Measurements from ENCODE around the gene ETV5. TPM values are rescaled to one million over a fixed set of nuclear protein-coding genes. Genes with fewer than 3 reads are reported as not detected.

ETV5 gene
- polyA plus RNA-seq, 3 donors = 0.07 to 1.2 (median 0.88) TPM

DNA sequence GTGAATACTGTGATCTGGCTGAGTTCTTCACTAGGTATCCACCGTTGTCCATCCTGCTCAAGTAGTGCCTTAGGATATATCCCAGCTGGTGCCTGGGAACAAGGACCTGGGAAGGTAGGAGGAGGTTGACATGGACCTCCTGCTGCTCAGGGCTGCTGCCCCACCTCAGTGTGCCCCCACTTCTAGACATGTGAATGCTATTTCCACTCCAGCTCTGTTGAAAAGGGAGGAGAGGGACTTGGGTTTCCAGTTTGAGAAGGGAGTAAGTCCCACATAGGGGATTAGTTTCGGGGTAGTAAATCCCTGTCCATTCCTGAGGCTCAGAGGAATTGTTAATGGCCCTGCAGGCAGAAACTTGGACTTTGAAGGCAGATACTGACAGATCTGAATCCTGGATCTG lies 32.9 kb upstream of the ETV5 start:
- TF ChIP-seq, protein P1, sequence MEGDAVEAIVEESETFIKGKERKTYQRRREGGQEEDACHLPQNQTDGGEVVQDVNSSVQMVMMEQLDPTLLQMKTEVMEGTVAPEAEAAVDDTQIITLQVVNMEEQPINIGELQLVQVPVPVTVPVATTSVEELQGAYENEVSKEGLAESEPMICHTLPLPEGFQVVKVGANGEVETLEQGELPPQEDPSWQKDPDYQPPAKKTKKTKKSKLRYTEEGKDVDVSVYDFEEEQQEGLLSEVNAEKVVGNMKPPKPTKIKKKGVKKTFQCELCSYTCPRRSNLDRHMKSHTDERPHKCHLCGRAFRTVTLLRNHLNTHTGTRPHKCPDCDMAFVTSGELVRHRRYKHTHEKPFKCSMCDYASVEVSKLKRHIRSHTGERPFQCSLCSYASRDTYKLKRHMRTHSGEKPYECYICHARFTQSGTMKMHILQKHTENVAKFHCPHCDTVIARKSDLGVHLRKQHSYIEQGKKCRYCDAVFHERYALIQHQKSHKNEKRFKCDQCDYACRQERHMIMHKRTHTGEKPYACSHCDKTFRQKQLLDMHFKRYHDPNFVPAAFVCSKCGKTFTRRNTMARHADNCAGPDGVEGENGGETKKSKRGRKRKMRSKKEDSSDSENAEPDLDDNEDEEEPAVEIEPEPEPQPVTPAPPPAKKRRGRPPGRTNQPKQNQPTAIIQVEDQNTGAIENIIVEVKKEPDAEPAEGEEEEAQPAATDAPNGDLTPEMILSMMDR (IDR thresholded peaks at IDR 0.05) = no peak
- peaks cover 2% of the 10 kb centered on the region for H4K20me1 ChIP-seq (ENCODE audit: insufficient read depth, low read length)
- no peak overlapping the region for H3K9ac ChIP-seq (ENCODE audit: insufficient read depth, low read length, poor library complexity, severe bottlenecking)
- H3K36me3 Mint-ChIP-seq = peaks cover 17 to 20% of the 10 kb centered on the region in 2 donors
- no peaks in the 10 kb centered on the region for H3K9me3 ChIP-seq (replicated peaks in 1 of 2; ENCODE audit: control insufficient read depth in 1 of 2, insufficient read depth in 1 of 2, low read length in 2 of 2)
- no peaks in the 10 kb centered on the region for H3K36me3 ChIP-seq (replicated peaks in 1 of 2; ENCODE audit: control insufficient read depth in 1 of 2, insufficient read depth in 2 of 2, low read length in 2 of 2)
- 90% methylated on average over 1 of the region's 2 CpGs for WGBS (ENCODE audit: insufficient coverage)
- no peaks in the 10 kb centered on the region for H3K79me2 ChIP-seq (ENCODE audit: insufficient read depth, low read length)
- H3K27me3 ChIP-seq (ENCODE audit: control insufficient read depth in 2 of 2, insufficient read depth in 2 of 2, low read length in 2 of 2) = no peaks in the 10 kb centered on the region
- intact Hi-C loops (cut with micrococcal nuclease) = no loop called here
- H3K4me1 Mint-ChIP-seq = peaks cover 8% of the 10 kb centered on the region
- H3K4me3 Mint-ChIP-seq = no peak overlapping the region
- H3K4me2 ChIP-seq (replicated peaks; ENCODE audit: extremely low read depth, low read length, poor library complexity, severe bottlenecking) = no peak overlapping the region
- H3K27ac Mint-ChIP-seq = no peak overlapping the region
- no peak overlapping the region for H2AFZ ChIP-seq (ENCODE audit: insufficient read depth, low read depth, low read length, poor library complexity, severe bottlenecking)
- H3K9me3 Mint-ChIP-seq = no peaks in the 10 kb centered on the region
- H3K27me3 Mint-ChIP-seq (ENCODE audit: low read depth in 3 of 3) = peaks cover 2 to 7% (median 5%) of the 10 kb centered on the region in 3 donors
- no peaks in the 10 kb centered on the region for H3K4me1 ChIP-seq (ENCODE audit: control insufficient read depth in 1 of 2, insufficient read depth in 2 of 2, low read length in 2 of 2)
- H3K27ac ChIP-seq (ENCODE audit: low read depth in 1 of 2, low read length in 2 of 2) = no peak overlapping the region
- H3K4me3 ChIP-seq (replicated peaks in 1 of 3; ENCODE audit: low read depth in 2 of 3, low read length in 3 of 3) = no peak overlapping the region
- DNase-seq = no peak

DNA sequence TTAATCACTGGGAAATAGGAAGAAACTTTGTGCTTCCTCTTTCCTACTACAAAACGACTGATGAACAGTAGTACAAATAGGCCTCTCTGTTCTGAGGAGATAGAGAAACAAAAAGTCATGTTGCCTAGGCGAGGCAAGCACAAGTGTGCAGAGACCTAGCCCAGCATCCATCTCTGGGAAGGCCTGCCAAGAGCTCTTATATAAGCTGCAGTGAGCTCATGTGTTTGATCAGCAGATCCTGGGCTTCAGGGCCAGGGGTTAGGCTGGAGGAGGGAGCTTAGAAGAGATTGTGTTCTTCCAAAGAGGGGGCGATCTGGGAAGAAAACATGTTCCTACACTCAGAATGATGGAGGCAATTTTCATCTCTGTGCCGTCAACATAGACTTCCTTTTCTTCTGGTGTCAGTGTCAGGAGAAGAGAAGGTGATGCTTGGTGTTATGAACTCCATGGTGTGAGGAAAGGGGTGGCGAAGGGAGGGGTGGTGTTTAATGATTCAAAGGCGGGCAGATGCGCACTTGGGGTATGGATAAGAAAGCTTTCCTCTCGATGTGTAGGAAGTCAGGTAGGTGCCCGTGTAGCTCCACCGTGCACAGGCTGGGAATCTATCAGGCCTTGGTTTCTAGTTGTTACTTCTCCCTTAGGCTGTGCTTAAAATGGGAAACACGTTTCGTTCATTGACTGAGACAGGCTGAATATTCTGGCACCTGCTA lies 29.5 kb upstream of the ETV5 start:
- TF ChIP-seq, protein P1 (IDR thresholded peaks at IDR 0.05) = no peak
- H3K4me3 ChIP-seq (replicated peaks in 1 of 3; ENCODE audit: low read depth in 2 of 3, low read length in 3 of 3) = no peak overlapping the region
- H3K27ac ChIP-seq (ENCODE audit: low read depth in 1 of 2, low read length in 2 of 2) = no peak overlapping the region
- no peaks in the 10 kb centered on the region for H3K27me3 ChIP-seq (ENCODE audit: control insufficient read depth in 2 of 2, insufficient read depth in 2 of 2, low read length in 2 of 2)
- no peak overlapping the region for H3K4me2 ChIP-seq (replicated peaks; ENCODE audit: extremely low read depth, low read length, poor library complexity, severe bottlenecking)
- no peaks in the 10 kb centered on the region for H3K36me3 ChIP-seq (replicated peaks in 1 of 2; ENCODE audit: control insufficient read depth in 1 of 2, insufficient read depth in 2 of 2, low read length in 2 of 2)
- H3K4me3 Mint-ChIP-seq = no peak overlapping the region
- H3K4me1 ChIP-seq (ENCODE audit: control insufficient read depth in 1 of 2, insufficient read depth in 2 of 2, low read length in 2 of 2) = no peaks in the 10 kb centered on the region
- H3K27ac Mint-ChIP-seq = peak overlapping the region in 3 of 7 donors; percentile 17 to 46 (median 32)
- peaks cover 12 to 17% of the 10 kb centered on the region in 2 donors for H3K36me3 Mint-ChIP-seq
- peaks cover 0 to 7% (median 2%) of the 10 kb centered on the region in 3 donors for H3K27me3 Mint-ChIP-seq (ENCODE audit: low read depth in 3 of 3)
- 92% methylated on average over 9 of the region's 12 CpGs for WGBS (ENCODE audit: insufficient coverage)
- H4K20me1 ChIP-seq (ENCODE audit: insufficient read depth, low read length) = no peaks in the 10 kb centered on the region
- intact Hi-C loops (cut with micrococcal nuclease) = no loop called here
- H3K79me2 ChIP-seq (ENCODE audit: insufficient read depth, low read length) = no peaks in the 10 kb centered on the region
- no peaks in the 10 kb centered on the region for H3K9me3 ChIP-seq (replicated peaks in 1 of 2; ENCODE audit: control insufficient read depth in 1 of 2, insufficient read depth in 1 of 2, low read length in 2 of 2)
- no peak overlapping the region for H2AFZ ChIP-seq (ENCODE audit: insufficient read depth, low read depth, low read length, poor library complexity, severe bottlenecking)
- no peaks in the 10 kb centered on the region for H3K9me3 Mint-ChIP-seq
- no peak for DNase-seq
- H3K4me1 Mint-ChIP-seq = peaks cover 8% of the 10 kb centered on the region
- H3K9ac ChIP-seq (ENCODE audit: insufficient read depth, low read length, poor library complexity, severe bottlenecking) = no peak overlapping the region

All from CD14-positive monocyte (primary cell).